ENCODE results near the gene FOXN1. TPM values are rescaled to one million over a fixed set of nuclear protein-coding genes. Genes with fewer than 3 reads are reported as not detected.

FOXN1 gene
- total and polyA plus RNA-seq, 2 of the 13 experiments (the other 11 are each of a cell fraction or from before 2014, with no cell fraction given): 0.01 TPM; not detected in 1

DNA sequence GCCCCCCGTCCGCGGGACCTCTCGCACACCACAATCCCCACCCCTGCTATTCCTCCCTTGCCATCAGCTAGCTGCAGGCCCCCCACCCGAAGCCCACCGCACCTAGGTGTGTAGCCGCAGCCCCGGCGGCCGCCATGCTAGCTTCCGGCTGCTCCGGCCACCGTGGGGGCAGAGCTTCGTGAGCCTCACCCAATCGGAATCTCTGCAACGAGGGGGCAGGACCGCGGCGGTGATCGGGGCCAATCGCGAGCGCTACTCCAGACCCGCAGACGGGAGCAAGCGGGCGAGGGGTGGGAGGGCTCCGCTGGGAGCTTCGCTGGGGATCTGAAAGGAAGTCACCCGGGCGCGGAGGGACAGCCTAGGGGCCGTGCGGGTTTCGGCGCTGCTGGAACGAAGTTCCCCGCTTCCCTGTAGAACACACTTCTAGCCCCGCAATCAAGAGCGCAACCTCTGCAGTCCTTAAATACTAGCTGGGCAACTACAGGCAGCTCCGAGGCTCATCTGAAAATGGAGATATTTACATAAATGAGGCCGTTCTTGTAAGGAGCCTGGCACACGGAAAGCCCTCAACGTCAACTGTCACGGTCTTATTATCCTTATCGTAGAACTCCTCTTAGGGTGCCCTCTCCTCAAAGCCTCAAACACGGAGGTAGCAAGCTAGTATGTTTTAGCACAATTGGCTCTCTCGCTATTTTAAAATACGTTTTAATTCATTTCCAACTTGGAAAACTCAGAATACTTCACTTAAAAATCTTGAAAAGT is 65.4 kb downstream of the FOXN1 start, which contains the start of gene PIGS (continued):
- TF ChIP-seq, protein P1, sequence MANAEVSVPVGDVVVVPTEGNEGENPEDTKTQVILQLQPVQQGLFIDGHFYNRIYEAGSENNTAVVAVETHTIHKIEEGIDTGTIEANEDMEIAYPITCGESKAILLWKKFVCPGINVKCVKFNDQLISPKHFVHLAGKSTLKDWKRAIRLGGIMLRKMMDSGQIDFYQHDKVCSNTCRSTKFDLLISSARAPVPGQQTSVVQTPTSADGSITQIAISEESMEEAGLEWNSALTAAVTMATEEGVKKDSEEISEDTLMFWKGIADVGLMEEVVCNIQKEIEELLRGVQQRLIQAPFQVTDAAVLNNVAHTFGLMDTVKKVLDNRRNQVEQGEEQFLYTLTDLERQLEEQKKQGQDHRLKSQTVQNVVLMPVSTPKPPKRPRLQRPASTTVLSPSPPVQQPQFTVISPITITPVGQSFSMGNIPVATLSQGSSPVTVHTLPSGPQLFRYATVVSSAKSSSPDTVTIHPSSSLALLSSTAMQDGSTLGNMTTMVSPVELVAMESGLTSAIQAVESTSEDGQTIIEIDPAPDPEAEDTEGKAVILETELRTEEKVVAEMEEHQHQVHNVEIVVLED (CRISPR knock-in tag; IDR thresholded peaks at IDR 0.05; ENCODE audit: borderline replicate concordance): peak; percentile 58
- no peak for TF ChIP-seq ZKSCAN8 (CRISPR knock-in tag; IDR thresholded peaks at IDR 0.05; ENCODE audit: borderline replicate concordance)
- TF ChIP-seq, protein P2, sequence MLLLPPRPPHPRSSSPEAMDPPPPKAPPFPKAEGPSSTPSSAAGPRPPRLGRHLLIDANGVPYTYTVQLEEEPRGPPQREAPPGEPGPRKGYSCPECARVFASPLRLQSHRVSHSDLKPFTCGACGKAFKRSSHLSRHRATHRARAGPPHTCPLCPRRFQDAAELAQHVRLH (CRISPR knock-in tag; IDR thresholded peaks at IDR 0.05; ENCODE audit: borderline replicate concordance, low read depth): no peak; the same call in 1 of the 2 replicates
- TF ChIP-seq SKI (IDR thresholded peaks at IDR 0.05; ENCODE audit: partially characterized antibody): no peak
- TF ChIP-seq HNRNPH1 (optimal IDR thresholded peaks at IDR 0.05; ENCODE audit: low read depth, low read length): no peak
- TF ChIP-seq ZFX (CRISPR knock-in tag; IDR thresholded peaks at IDR 0.05; ENCODE audit: low read depth): peak; percentile 78
- no peak for TF ChIP-seq MAFK (conservative IDR thresholded peaks at IDR 0.05 in 1 of 2, IDR thresholded peaks at IDR 0.05 in 1 of 2; ENCODE audit: low read length in 2 of 2)
- no peak for TF ChIP-seq SMARCE1 (IDR thresholded peaks at IDR 0.05; ENCODE audit: borderline replicate concordance)
- no peak for TF ChIP-seq ZNF550 (CRISPR knock-in tag; IDR thresholded peaks at IDR 0.05; ENCODE audit: borderline replicate concordance)
- TF ChIP-seq, protein P3, sequence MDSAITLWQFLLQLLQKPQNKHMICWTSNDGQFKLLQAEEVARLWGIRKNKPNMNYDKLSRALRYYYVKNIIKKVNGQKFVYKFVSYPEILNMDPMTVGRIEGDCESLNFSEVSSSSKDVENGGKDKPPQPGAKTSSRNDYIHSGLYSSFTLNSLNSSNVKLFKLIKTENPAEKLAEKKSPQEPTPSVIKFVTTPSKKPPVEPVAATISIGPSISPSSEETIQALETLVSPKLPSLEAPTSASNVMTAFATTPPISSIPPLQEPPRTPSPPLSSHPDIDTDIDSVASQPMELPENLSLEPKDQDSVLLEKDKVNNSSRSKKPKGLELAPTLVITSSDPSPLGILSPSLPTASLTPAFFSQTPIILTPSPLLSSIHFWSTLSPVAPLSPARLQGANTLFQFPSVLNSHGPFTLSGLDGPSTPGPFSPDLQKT (CRISPR knock-in tag; IDR thresholded peaks at IDR 0.05; ENCODE audit: borderline replicate concordance): no peak
- TF ChIP-seq, protein P4, sequence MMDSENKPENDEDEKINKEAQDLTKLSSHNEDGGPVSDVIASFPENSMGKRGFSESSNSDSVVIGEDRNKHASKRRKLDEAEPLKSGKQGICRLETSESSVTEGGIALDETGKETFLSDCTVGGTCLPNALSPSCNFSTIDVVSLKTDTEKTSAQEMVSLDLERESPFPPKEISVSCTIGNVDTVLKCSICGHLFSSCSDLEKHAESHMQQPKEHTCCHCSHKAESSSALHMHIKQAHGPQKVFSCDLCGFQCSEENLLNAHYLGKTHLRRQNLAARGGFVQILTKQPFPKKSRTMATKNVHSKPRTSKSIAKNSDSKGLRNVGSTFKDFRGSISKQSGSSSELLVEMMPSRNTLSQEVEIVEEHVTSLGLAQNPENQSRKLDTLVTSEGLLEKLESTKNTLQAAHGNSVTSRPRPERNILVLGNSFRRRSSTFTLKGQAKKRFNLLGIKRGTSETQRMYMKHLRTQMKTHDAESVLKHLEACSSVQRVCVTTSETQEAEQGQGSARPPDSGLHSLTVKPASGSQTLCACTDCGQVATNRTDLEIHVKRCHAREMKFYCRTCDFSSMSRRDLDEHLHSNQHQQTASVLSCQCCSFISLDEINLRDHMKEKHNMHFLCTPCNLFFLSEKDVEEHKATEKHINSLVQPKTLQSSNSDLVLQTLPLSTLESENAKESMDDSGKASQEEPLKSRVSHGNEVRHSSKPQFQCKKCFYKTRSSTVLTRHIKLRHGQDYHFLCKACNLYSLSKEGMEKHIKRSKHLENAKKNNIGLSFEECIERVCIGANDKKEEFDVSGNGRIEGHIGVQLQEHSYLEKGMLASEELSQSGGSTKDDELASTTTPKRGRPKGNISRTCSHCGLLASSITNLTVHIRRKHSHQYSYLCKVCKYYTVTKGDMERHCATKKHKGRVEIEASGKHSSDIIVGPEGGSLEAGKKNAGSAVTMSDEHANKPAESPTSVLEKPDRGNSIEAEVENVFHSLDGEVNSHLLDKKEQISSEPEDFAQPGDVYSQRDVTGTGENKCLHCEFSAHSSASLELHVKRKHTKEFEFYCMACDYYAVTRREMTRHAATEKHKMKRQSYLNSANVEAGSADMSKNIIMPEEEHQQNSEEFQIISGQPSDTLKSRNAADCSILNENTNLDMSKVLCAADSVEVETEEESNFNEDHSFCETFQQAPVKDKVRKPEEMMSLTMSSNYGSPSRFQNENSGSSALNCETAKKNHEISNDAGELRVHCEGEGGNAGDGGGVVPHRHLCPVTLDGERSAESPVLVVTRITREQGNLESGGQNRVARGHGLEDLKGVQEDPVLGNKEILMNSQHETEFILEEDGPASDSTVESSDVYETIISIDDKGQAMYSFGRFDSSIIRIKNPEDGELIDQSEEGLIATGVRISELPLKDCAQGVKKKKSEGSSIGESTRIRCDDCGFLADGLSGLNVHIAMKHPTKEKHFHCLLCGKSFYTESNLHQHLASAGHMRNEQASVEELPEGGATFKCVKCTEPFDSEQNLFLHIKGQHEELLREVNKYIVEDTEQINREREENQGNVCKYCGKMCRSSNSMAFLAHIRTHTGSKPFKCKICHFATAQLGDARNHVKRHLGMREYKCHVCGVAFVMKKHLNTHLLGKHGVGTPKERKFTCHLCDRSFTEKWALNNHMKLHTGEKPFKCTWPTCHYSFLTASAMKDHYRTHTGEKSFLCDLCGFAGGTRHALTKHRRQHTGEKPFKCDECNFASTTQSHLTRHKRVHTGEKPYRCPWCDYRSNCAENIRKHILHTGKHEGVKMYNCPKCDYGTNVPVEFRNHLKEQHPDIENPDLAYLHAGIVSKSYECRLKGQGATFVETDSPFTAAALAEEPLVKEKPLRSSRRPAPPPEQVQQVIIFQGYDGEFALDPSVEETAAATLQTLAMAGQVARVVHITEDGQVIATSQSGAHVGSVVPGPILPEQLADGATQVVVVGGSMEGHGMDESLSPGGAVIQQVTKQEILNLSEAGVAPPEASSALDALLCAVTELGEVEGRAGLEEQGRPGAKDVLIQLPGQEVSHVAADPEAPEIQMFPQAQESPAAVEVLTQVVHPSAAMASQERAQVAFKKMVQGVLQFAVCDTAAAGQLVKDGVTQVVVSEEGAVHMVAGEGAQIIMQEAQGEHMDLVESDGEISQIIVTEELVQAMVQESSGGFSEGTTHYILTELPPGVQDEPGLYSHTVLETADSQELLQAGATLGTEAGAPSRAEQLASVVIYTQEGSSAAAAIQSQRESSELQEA (CRISPR knock-in tag; IDR thresholded peaks at IDR 0.05; ENCODE audit: not compliant biosample characterization): no peak
- TF ChIP-seq AGO1 (IDR thresholded peaks at IDR 0.05; ENCODE audit: low read depth, low read length, poor library complexity, severe bottlenecking): peak; percentile 45
- TF ChIP-seq, protein P5, sequence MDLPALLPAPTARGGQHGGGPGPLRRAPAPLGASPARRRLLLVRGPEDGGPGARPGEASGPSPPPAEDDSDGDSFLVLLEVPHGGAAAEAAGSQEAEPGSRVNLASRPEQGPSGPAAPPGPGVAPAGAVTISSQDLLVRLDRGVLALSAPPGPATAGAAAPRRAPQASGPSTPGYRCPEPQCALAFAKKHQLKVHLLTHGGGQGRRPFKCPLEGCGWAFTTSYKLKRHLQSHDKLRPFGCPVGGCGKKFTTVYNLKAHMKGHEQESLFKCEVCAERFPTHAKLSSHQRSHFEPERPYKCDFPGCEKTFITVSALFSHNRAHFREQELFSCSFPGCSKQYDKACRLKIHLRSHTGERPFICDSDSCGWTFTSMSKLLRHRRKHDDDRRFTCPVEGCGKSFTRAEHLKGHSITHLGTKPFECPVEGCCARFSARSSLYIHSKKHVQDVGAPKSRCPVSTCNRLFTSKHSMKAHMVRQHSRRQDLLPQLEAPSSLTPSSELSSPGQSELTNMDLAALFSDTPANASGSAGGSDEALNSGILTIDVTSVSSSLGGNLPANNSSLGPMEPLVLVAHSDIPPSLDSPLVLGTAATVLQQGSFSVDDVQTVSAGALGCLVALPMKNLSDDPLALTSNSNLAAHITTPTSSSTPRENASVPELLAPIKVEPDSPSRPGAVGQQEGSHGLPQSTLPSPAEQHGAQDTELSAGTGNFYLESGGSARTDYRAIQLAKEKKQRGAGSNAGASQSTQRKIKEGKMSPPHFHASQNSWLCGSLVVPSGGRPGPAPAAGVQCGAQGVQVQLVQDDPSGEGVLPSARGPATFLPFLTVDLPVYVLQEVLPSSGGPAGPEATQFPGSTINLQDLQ (CRISPR knock-in tag; IDR thresholded peaks at IDR 0.05): 0 out of 2 replicates have a peak, but pooled peaks have one; percentile 14

Measured in HepG2 (cell line).